ENCODE measurements around the gene DDX31. TPM values are rescaled to one million over a fixed set of nuclear protein-coding genes. Genes with fewer than 3 reads are reported as not detected.

The DDX31 gene
- total and polyA plus RNA-seq, 8 donors, result 4.9 to 17.0 (median 7.7) TPM

DNA sequence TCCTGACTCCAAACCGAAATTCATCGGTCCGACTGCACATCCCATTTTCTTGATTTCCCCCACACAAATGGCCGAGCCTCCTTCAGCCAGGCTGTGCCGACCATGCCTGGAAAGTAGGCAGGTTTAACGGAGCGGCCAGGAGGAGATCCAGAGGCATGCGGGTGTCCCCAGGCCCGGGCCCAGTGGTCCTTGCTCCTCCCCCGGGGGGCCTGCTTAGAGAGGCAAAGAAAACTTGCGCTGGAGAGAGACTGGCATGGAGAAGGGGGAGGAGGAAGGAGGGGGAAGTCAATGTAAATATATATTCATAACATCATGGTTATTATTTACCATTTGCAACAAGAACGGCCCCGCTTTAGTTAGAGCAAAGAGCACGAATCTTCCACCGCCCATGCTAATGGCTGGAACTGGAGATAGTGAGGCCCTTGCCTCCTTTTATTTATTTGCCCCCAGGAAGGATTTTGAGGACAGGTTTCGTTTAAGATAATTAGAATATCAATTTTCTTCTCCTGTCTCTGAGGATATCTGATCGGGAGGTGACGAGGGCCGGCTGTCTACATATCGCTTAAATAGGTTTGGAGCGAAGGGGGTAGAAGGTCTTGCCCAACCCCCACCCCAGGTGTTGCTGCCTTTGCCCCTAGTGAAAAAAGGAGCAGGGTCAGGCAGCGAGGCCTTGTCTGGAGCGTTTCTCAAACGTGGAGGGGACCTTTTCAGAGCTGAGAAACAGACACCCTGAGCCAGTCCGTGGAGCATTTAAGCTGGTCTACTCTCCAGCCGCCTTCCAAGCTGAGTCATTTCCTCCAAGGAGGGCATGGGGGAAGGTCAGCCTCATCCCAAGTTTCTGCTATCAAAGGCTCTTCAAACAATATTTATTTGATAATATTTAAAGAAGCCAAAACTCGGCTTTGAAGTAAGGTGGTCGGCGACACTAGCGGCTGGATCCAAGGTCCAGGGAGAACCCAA, 84.9 kb downstream of the DDX31 start:
- peaks cover 0 to 3% (median 0%) of the 10 kb centered on the region in 3 donors for H3K4me1 ChIP-seq
- DNase-seq, result no peak
- no peaks in the 10 kb centered on the region for H3K9me3 ChIP-seq
- H3K4me3 ChIP-seq, result no peak overlapping the region
- H3K27me3 ChIP-seq, result peaks cover 0 to 75% (median 32%) of the 10 kb centered on the region in 4 donors
- WGBS, 2 donors, result 12 to 17% methylated on average over 29 to 30 of the region's 30 CpGs
- H3K36me3 ChIP-seq, result no peaks in the 10 kb centered on the region
- intact Hi-C loops (cut with DNase I), result no loop called here
- TF ChIP-seq, protein P1, sequence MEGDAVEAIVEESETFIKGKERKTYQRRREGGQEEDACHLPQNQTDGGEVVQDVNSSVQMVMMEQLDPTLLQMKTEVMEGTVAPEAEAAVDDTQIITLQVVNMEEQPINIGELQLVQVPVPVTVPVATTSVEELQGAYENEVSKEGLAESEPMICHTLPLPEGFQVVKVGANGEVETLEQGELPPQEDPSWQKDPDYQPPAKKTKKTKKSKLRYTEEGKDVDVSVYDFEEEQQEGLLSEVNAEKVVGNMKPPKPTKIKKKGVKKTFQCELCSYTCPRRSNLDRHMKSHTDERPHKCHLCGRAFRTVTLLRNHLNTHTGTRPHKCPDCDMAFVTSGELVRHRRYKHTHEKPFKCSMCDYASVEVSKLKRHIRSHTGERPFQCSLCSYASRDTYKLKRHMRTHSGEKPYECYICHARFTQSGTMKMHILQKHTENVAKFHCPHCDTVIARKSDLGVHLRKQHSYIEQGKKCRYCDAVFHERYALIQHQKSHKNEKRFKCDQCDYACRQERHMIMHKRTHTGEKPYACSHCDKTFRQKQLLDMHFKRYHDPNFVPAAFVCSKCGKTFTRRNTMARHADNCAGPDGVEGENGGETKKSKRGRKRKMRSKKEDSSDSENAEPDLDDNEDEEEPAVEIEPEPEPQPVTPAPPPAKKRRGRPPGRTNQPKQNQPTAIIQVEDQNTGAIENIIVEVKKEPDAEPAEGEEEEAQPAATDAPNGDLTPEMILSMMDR (IDR thresholded peaks at IDR 0.05), result no peak
- no peak for ATAC-seq
- no peak for FAIRE-seq
- H3K27ac ChIP-seq, result no peak overlapping the region

DNA sequence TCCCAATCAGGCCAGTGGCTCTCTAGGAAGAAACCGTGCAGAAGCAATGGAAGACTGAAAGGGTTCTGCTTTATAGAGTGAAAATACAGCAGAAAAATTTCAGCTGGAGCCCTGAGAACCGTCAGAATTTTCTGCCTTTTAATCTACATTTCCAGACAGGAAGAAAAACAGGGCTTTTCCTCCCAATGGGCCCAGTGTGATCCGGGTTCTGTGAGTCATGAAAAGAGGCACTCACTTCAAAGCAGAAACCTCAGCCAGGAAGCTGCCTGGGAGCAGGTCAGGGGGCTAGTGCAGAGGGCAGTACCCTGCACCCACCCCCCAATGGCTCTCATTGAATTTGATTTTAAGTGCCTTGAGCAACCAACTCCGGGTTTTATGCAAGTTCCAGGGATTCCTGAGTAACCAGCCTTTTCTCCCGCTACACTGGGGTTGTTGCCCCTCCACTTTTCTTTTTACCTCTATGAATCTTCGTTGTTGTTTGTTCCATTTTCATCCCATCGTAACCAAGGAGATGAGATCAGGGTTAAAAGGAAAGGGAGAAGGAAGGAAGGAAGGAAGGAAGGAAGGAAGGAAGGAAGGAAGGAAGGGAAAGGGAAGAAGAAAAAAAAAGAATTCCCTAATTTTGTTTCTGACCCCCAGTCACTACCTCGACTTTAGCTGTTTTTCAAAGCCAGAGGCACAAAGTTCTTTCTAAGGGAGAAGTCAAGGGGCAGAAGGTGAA, 86.0 kb downstream of the DDX31 start:
- ATAC-seq (no peak), FAIRE-seq (no peak), DNase-seq (no peak)
- no peak overlapping the region for H3K4me3 ChIP-seq
- H3K27me3 ChIP-seq, result peaks cover 0 to 80% (median 28%) of the 10 kb centered on the region in 4 donors
- WGBS, 2 donors, result 5 to 10% methylated on average over 8 of the region's 8 CpGs
- no peak overlapping the region for H3K27ac ChIP-seq
- no peaks in the 10 kb centered on the region for H3K9me3 ChIP-seq
- TF ChIP-seq, protein P1 (IDR thresholded peaks at IDR 0.05), result no peak
- no peaks in the 10 kb centered on the region for H3K36me3 ChIP-seq
- intact Hi-C loops (cut with DNase I), result no loop called here
- H3K4me1 ChIP-seq, result peaks cover 0 to 3% (median 0%) of the 10 kb centered on the region in 3 donors

DNA sequence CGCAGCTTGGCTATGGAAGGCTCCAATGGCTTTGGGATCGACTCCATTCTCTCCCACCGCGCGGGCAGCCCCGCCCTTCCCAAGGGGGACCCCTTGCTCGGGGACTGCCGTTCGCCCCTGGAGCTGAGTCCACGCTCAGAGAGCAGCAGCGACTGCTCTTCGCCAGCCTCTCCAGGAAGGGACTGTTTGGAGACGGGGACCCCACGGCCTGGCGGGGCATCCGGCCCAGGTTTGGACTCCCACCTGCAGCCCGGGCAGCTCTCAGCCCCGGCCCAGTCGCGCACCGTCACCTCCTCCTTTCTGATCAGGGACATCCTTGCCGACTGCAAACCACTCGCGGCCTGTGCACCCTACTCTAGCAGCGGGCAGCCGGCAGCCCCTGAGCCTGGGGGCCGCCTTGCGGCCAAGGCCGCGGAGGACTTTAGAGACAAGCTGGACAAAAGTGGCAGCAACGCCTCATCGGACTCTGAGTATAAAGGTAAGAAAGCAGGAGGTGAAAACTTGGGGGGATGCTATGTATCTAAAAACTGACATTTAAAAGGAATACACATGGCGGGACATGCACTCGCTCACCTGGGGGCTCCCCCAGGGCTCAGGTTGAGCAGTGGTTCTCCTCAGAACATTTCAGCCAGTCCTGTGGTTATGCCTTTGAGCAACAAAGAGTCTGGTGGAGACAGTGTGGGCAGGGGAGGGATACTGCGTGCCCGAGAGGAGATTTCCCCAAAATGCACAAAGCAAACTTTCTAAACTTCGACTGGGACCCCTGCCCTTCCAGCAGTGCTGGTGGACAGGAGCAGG, 86.8 kb downstream of the DDX31 start:
- peaks cover 0 to 73% (median 28%) of the 10 kb centered on the region in 4 donors for H3K27me3 ChIP-seq

DNA sequence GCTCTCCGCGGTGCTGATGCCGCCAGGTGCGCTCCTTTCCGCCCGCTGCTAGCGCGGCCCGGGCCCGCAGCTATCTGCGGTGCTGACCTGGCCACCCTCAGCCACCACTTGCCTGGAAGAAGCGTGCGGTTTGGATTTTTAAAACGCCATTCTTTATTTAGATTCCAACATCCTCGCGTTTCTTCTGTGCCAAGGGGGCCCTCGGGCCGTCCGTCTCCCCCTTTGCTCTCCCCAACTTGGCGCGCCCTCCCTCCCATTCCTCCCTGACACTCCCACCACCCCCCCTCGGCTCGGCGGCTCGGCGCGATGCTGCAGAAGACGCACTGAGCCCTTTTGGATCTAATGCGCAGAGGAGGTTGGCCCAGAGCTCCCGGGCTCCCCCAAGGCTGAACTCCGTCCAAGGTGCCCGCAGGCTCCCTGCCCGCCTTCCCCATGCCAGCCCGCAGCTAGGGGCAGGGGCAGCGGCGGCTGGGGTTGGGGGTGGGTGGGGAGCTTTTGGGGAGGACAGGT, 87.5 kb downstream of the DDX31 start, which contains the start of gene BARHL1:
Gene BARHL1 (plus strand): TSS at position 331 of the 510 bp plus-strand sequence. CDS start 192 bp downstream, outside the sequence.
- H3K9me3 ChIP-seq, result no peaks in the 10 kb centered on the region
- intact Hi-C loops (cut with DNase I), result no loop called here
- ATAC-seq (no peak), DNase-seq (peak in 1 of 6 donors; percentile 75), FAIRE-seq (no peak)
- TF ChIP-seq, protein P1 (IDR thresholded peaks at IDR 0.05), result no peak
- H3K4me3 ChIP-seq, result peak within 1 kb of the TSS in 1 of 4 donors; percentile 35
- H3K4me1 ChIP-seq, result peaks cover 0 to 3% (median 0%) of the 10 kb centered on the region in 3 donors
- WGBS, 2 donors, result 6% methylated on average over 33 to 36 of the region's 36 CpGs
- H3K36me3 ChIP-seq, result no peaks in the 10 kb centered on the region
- no peak within 1 kb of the TSS for H3K27ac ChIP-seq
- H3K27me3 ChIP-seq, result peaks cover 0 to 67% (median 27%) of the 10 kb centered on the region in 4 donors

More for the DNA sequence above, 86.8 kb downstream of the DDX31 start:
- DNase-seq (peak in 1 of 6 donors; percentile 72), FAIRE-seq (no peak), ATAC-seq (no peak)
- Histone ChIP-seq H3K4me1 (peaks cover 0 to 3% (median 0%) of the 10 kb centered on the region in 3 donors), H3K36me3 (no peaks in the 10 kb centered on the region), H3K27ac (no peak overlapping the region), H3K9me3 (no peaks in the 10 kb centered on the region), H3K4me3 (no peak overlapping the region)
- intact Hi-C loops (cut with DNase I), result no loop called here
- WGBS, 2 donors, result 9 to 10% methylated on average over 36 to 37 of the region's 37 CpGs
- TF ChIP-seq, protein P1 (IDR thresholded peaks at IDR 0.05), result no peak

Measured in pancreas (tissue), 10 donors.